A549 treated with dexamethasone at 1 μM for 4 hours (cell line): ENCODE data around the gene CCDC30. TPM values are rescaled to one million over a fixed set of nuclear protein-coding genes. Genes with fewer than 3 reads are reported as not detected.

Experiments
- total RNA-seq: library from RNA; stranded (reverse); fragments of 200-300 nt; extraction: Qiagen RNA extraction; gene quantifications from 5 replicates; pipeline ENCODE4 v1.2.3, GENCODE V29; 2022

Gene CCDC30
- total RNA-seq: 0.23 to 1.5 TPM (median 0.56 TPM) in 5 replicates

DNA sequence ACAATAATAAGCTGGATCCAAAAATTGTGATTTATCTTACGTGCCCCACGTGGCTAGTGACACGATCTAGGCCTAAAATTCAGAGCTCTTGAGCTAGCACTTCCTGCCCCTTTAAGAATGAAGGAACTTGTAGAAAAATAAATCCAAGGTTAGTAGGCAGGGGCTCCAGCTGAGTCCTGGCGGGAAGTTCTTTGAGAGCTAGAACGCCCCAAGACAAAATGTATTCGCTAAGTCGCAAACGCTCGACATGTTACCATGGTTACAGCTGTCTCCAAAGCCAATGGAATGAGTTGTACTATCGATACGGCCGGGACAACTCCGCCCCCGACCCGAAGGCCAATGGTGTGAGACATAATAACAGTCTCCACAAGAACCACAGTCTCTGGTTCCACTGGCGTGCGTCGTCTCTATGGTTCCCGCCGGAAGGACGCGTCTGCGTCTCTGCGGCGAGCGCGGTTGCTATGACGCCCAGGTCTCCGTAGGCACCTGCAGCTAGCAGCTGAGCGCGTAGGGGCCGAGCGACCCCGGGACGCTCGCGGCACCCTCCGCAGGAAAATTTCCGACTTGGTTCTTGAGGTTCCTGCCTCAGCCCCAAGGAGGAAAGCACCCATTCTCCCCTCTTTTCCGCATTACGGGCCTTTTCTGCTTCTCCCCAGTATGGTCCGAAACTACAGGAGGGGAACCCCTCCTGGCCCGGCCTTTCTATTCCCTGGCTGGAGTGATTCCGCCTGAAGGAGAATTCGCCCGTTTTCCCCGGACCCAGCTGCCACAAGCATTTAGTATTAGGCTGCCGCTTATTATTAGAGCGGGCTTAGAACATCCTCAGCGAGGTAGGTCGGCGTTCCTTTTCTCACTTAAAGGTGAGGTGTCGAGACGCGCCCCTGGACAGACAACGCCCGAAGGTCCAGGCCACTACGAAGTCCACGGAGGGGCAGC, at the start of gene CCDC30:
CCDC30 (plus strand) TSS at position 459 of the 936 bp plus-strand sequence. CDS start 17,266 bp downstream, outside the sequence.

DNA sequence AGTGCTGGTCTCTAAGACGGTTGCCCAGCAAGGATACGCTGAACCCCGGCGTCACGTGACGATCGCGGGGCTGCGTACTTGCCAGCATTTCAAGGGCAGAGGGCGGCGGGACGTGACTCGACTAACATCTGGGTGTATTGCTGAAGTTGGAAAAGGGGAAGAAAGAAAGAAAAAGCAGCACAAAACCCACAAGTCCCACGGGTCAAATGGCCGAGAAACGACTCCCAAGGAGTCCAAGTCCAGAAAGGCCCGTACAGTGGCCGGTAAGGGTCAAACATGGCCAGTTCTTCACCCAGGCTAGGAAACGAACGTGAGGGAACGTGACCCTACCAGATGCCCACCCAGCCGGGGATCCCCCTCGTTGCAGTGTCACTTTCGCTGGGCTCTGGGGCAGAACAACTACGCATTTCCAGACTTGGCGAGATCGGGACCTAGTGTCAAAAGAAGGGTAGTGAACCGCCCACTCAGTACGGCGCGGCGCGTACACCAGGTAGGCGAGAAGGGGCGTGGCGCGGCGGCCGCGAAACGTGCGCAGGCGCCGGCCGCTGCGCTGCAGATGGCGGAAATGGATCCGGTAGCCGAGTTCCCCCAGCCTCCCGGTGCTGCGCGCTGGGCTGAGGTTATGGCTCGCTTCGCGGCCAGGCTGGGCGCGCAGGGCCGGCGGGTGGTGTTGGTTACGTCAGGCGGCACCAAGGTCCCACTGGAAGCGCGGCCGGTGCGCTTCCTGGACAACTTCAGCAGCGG, 6.9 kb upstream of the CCDC30 start, which contains the start of the genes PPCS and ZMYND12:
PPCS (plus strand) TSS at position 534 of the 744 bp plus-strand sequence; CDS start at position 557, 23 bp downstream.
ZMYND12 (minus strand) TSS at position 13 of the 744 bp plus-strand sequence. CDS start 25 bp downstream, outside the sequence.

DNA sequence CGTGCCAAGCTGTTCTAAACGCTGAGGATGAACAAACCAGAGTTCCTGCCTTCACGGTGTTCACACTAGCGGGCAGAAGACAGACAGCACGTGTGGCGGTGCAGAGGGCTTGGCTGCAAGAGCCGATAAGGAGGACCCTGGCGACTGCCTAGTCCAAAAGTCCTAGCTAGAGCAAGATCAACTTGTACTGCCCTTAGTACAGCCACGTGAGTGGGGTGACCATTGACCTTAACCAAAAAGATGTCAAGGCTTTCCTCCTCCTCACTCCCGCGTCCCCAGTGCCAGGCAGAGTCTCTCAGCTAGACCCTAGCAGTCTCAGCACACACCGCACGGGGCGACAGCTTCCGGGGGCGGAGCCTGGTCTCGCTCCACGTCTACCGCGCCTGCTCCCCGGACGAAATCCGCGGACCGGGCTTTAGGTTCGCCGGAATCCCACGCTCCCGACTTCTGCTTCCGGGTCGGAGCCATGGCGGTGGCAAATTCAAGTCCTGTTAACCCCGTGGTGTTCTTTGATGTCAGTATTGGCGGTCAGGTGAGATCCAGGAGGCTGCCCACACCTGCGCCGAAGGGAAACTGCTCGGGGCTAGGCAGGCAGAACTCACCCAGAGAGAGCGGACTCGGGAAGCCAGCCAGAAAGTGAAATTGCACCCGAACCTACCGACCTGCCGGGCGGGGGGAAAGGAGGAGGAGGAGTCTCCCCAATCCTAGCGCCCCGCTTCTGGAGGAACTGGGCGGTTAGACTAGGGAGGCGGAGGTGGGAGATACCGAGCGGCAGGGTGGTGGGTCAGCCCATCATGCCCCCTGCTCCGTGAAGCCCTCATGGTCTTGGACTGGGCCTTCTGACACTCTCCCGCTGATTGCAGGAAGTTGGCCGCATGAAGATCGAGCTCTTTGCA, 195.1 kb downstream of the CCDC30 start, which contains the start of gene PPIH:
PPIH (plus strand) TSS at position 443 of the 896 bp plus-strand sequence; CDS start at position 467, 24 bp downstream.

DNA sequence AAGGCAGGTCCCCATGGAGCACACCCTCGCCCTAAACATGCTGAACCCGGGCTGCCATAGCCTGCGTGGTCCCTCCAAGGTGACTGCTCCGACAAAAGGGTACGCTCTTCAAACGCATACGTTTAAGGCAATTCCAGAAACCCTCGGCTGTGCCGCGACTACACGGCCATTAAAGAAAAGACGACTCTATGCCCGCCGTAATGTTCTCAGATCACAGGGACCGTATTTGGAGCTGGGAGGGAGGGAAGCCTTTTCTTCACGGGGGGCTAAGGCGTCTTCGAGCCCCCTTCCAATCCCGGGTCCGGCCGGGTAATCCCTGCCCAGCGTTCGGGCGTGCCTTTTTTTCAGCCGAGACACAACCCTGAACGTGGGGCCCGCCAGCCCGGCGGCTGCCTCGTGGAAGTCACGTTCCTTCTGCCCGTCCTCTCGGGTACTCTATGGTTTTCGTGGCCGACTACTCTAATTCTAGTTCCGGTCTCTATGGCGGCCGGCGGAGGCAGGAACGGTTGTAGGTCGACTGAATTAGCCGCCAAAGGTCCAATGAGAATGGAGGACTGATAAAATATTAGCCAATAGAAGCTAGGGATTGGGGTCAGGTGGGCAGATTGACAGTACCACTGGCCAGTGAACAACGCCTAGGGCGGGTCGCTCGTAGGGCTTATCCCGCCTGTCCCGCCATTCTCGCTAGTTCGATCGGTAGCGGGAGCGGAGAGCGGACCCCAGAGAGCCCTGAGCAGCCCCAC, 218.8 kb downstream of the CCDC30 start, which contains the start of gene YBX1:
YBX1 (plus strand) TSS at position 678 of the 743 bp plus-strand sequence. CDS start 148 bp downstream, outside the sequence.

Other genes starting within 250 kb of the CCDC30 start
- 15.3 to 23.4 TPM (median 20.8 TPM) in 5 replicates for gene FOXJ3, start 128.1 kb upstream of the CCDC30 start, total RNA-seq
- gene RIMKLA, start 82.5 kb upstream of the CCDC30 start, total RNA-seq: 0.25 to 0.98 TPM (median 0.47 TPM) in 5 replicates
- 0.27 to 0.69 TPM (median 0.39 TPM) in 5 replicates for gene ZMYND12, start 7.3 kb upstream of the CCDC30 start, total RNA-seq
- gene PPCS, start 6.7 kb upstream of the CCDC30 start, total RNA-seq: 35.7 to 43.2 TPM (median 37.4 TPM) in 5 replicates
- 58.4 to 75.0 TPM (median 61.8 TPM) in 5 replicates for gene PPIH, start 195.1 kb downstream of the CCDC30 start, total RNA-seq
- gene YBX1, start 219.1 kb downstream of the CCDC30 start, total RNA-seq: 759 to 914 TPM (median 874 TPM) in 5 replicates